Sigmoid colon (tissue), 7 donors: Measurements from ENCODE around the gene FBXO44. TPM values are rescaled to one million over a fixed set of nuclear protein-coding genes. Genes with fewer than 3 reads are reported as not detected.
"Not testable (repeated sequence)": the region's sequence is repeated elsewhere in the genome, so short reads cannot be mapped to it uniquely, and the experiment has no call there.

Source experiments
- DNase-seq: peaks from one replicate; pipeline ENCODE4 v3.0.0-alpha.2; 2019
- H3K27ac ChIP-seq, 4 donors: fragments of 200-600 bp; sonication (generic); one replicate each; pipeline ENCODE4 v1.5.1; 2016 to 2019; ENCODE audit warnings: mild to moderate bottlenecking in 1 of 4
- H3K27me3 ChIP-seq, 3 donors: fragments of 200-600 bp; sonication (generic); one replicate each; pipeline ENCODE4 v1.5.1; 2019; ENCODE audit warnings: mild to moderate bottlenecking in 1 of 3
- H3K36me3 ChIP-seq, 4 donors: fragments of 200-600 bp; sonication (generic); one replicate each; pipeline ENCODE4 v1.5.1; 2016 to 2019
- H3K4me1 ChIP-seq, 4 donors: fragments of 200-600 bp; sonication (generic); one replicate each; pipeline ENCODE4 v1.5.1; 2017 to 2019
- H3K4me3 ChIP-seq, 4 donors: fragments of 200-600 bp; sonication (generic); one replicate each; pipeline ENCODE4 v1.5.1; 2017 to 2019; ENCODE audit warnings: mild to moderate bottlenecking in 2 of 4, moderate library complexity in 1 of 4
- H3K9me3 ChIP-seq, 4 donors: fragments of 200-600 bp in 3 of 4; sonication (generic) in 3 of 4; one replicate each; pipeline versions ENCODE4 v1.5.1 to v1.6.1; 2013 to 2019
- CTCF ChIP-seq, 4 experiments: fragments of 450-650 bp in 3 of 4; fragments of 200-600 bp in 1 of 4; IDR thresholded peaks; one replicate each; pipeline ENCODE4 v1.5.1; 2016 to 2019; ENCODE audit warnings: antibody characterized with exemption in 4 of 4, mild to moderate bottlenecking in 3 of 4, moderate library complexity in 2 of 4
- EP300 ChIP-seq, 4 donors: sonication (generic); formaldehyde crosslinking; IDR thresholded peaks; one replicate each; pipeline ENCODE4 v1.6.1; 2017; ENCODE audit warnings: antibody characterized with exemption in 4 of 4
- POLR2A ChIP-seq, 2 donors: fragments of 450-650 bp; IDR thresholded peaks; one replicate each; pipeline ENCODE4 v1.6.1; 2016; ENCODE audit warnings: antibody characterized with exemption in 2 of 2, mild to moderate bottlenecking in 2 of 2, moderate library complexity in 2 of 2
- POLR2AphosphoS5 ChIP-seq, 4 donors: sonication (generic); formaldehyde crosslinking; IDR thresholded peaks; one replicate each; pipeline ENCODE4 v1.6.1; 2017; ENCODE audit warnings: antibody characterized with exemption in 4 of 4
- WGBS, 2 donors: extraction: QIAGEN DNeasy Blood & Tissue Kit; methylation state at CpG; one replicate each; pipeline ENCODE4 v1.1.7; 2013; 5-methylcytosine and 5-hydroxymethylcytosine counted together
- intact Hi-C: fragments of 100-400 bp; cut with DNase I; formaldehyde crosslinking; loops from one replicate; pipeline ENCODE4 v1.15.1; 2023
- polyA plus RNA-seq, 3 donors: library from polyadenylated mRNA; stranded (reverse); fragments of 200-250 nt; gene quantifications; one replicate each; pipeline ENCODE4 v1.2.3, GENCODE V29; 2013
- total RNA-seq, 4 donors: library from RNA; depleted of rRNA; stranded (reverse); fragments of >200 nt; gene quantifications; one replicate each; pipeline ENCODE4 v1.1.0, GENCODE V29; 2016
- donor health status: healthy with polysubstance abuse.
- donor health status: Bipolar disorder and iron deficiency.
- donor health status: healthy.

The FBXO44 gene
- total RNA-seq (10 to 100 TPM; 12.5 to 27.3 (median 23.4) TPM), polyA plus RNA-seq (10 to 100 TPM in 1 of 3 donors, 1 to 10 TPM in 2; 1.6 to 14.2 (median 3.0) TPM)

GRCh38 chr1:11654137-11654938, at the start of gene FBXO44, which contains the start of gene FBXO2:
TSS of gene FBXO44 (plus strand) at chr1:11654877. CDS start at chr1:11655836, 959 bp downstream.
TSS of gene FBXO2 (minus strand) at chr1:11654429. CDS start at chr1:11654340, 89 bp downstream.
- H3K27me3 ChIP-seq, result peaks cover 7 to 17% (median 10%) of the 10 kb centered on the region in 3 donors
- intact Hi-C loops, result loop anchor here (5.0 kb wide), 4 partner anchors 83 to 253 kb away; partner anchors contain the start of gene AGTRAP
- peak within 1 kb of the TSS; percentile 57 to 78 (median 69) for H3K4me3 ChIP-seq
- TF ChIP-seq POLR2AphosphoS5 (IDR thresholded peaks at IDR 0.05) (no peak), EP300 (IDR thresholded peaks at IDR 0.05) (no peak), POLR2A (IDR thresholded peaks at IDR 0.05) (no peak), CTCF (IDR thresholded peaks at IDR 0.05) (no peak)
- H3K36me3 ChIP-seq, result peaks cover 0 to 18% (median 0%) of the 10 kb centered on the region in 4 donors
- peak; percentile 77 for DNase-seq
- H3K27ac ChIP-seq, result peak within 1 kb of the TSS; percentile 24 to 80 (median 47)
- H3K4me1 ChIP-seq, result peaks cover 0 to 35% (median 29%) of the 10 kb centered on the region in 4 donors
- H3K9me3 ChIP-seq, result no peaks in the 10 kb centered on the region
- WGBS, 2 donors, result 3 to 6% methylated on average over 94 of the region's 94 CpGs

DNA sequence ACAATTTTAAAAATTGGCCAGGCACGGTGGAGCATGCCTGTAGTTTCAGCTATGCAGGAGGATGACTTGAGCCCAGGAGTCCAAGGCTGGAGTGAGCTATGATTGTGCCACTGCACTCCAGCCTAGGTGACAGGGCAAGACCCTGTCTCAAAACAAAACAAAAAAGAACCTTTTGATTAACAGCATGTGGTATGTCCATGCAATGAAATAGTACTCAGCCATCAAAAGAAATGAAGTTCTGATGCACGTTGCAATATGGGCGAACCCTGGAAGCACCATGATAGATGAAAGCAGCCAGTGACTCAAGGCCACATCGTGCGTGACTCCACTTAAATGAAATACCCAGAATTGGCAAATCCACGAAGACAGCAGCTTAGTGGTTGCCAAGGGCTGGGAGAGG, 47.9 kb upstream of the FBXO44 start:
- intact Hi-C loops, result no loop called here
- Histone ChIP-seq H3K27me3 (peaks cover 0 to 5% (median 0%) of the 10 kb centered on the region in 3 donors), H3K9me3 (peaks cover 0 to 3% (median 0%) of the 10 kb centered on the region in 4 donors), H3K27ac (no peak overlapping the region), H3K36me3 (no peaks in the 10 kb centered on the region), H3K4me1 (no peaks in the 10 kb centered on the region), H3K4me3 (no peak overlapping the region)
- no peak for TF ChIP-seq CTCF (IDR thresholded peaks at IDR 0.05)
- TF ChIP-seq EP300 (IDR thresholded peaks at IDR 0.05), result no peak
- TF ChIP-seq POLR2AphosphoS5 (IDR thresholded peaks at IDR 0.05), result no peak
- no peak for TF ChIP-seq POLR2A (IDR thresholded peaks at IDR 0.05)
- DNase-seq, result no peak
- 79 to 86% methylated on average over 6 of the region's 6 CpGs for WGBS, 2 donors

DNA sequence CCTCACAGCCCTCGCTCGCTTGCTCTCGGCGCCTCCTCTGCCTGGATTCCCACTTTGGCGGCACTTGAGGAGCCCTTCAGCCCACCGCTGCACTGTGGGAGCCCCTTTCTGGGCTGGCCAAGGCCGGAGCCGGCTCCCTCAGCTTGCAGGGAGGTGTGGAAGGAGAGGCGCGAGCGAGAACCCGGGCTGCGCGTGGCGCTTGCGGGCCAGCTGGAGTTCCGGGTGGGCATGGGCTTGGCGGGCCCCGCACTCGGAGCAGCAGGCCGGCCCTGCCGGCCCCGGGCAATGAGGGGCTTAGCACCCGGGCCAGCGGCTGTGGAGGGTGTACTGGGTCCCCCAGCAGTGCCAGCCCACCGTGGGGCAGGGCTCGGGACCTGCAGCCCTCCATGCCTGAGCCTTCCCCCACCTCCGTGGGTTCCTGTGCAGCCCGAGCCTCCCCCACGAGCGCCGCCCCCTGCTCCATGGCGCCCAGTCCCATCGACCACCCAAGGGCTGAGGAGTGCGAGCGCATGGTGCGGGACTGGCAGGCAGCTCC, 46.0 kb upstream of the FBXO44 start:
- intact Hi-C loops, H3K4me3 ChIP-seq: not testable (repeated sequence)
- WGBS, 2 donors, result 94% methylated on average over 35 of the region's 37 CpGs

DNA sequence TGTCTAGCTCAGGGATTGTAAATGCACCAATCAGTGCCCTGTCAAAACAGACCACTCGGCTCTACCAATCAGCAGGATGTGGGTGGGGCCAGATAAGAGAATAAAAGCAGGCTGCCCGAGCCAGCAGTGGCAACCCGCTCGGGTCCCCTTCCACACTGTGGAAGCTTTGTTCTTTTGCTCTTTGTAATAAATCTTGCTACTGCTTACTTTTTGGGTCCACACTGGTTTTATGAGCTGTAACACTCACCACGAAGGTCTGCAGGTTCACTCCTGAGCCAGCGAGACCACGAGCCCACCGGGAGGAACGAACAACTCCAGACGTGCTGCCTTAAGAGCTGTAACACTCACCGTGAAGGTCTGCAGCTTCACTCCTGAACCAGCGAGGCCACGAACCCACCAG, 45.3 kb upstream of the FBXO44 start:
- H3K27me3 ChIP-seq, H3K4me1 ChIP-seq, H3K27ac ChIP-seq, intact Hi-C loops, H3K36me3 ChIP-seq, H3K9me3 ChIP-seq, H3K4me3 ChIP-seq, DNase-seq: not testable (repeated sequence)
- 64 to 70% methylated on average over 13 of the region's 13 CpGs for WGBS, 2 donors

More for the DNA sequence above, 46.0 kb upstream of the FBXO44 start:
- H3K4me1 ChIP-seq, H3K27me3 ChIP-seq, DNase-seq, H3K27ac ChIP-seq, H3K36me3 ChIP-seq, H3K9me3 ChIP-seq: not testable (repeated sequence)

GRCh38 chr1:11610629-11611180, 44.0 kb upstream of the FBXO44 start:
- TF ChIP-seq POLR2A (IDR thresholded peaks at IDR 0.05) (no peak), POLR2AphosphoS5 (IDR thresholded peaks at IDR 0.05) (no peak), EP300 (IDR thresholded peaks at IDR 0.05) (no peak), CTCF (IDR thresholded peaks at IDR 0.05) (no peak)

More at GRCh38 chr1:11610629-11611180, 44.0 kb upstream of the FBXO44 start:
- 59 to 61% methylated on average over 6 of the region's 6 CpGs for WGBS, 2 donors
- Histone ChIP-seq H3K27ac (no peak overlapping the region), H3K4me3 (no peak overlapping the region), H3K4me1 (no peaks in the 10 kb centered on the region), H3K36me3 (no peaks in the 10 kb centered on the region), H3K27me3 (no peaks in the 10 kb centered on the region), H3K9me3 (peaks cover 0 to 3% (median 0%) of the 10 kb centered on the region in 4 donors)
- intact Hi-C loops, result no loop called here
- DNase-seq, result no peak
